ENCODE data around the gene CNTN6. TPM values are rescaled to one million over a fixed set of nuclear protein-coding genes. Genes with fewer than 3 reads are reported as not detected.

CNTN6 gene
- total RNA-seq, 1 experiment from 2014 or later, result not detected

- ATAC-seq (no peak), DNase-seq (ENCODE audit: low spot score) (no peak)
- Mint-ChIP-seq H3K36me3 (peaks cover 68% of the 10 kb centered on the region), H3K27me3 (ENCODE audit: low read depth) (peaks cover 3% of the 10 kb centered on the region; the same call in 1 of the 2 replicates), H3K4me1 (no peaks in the 10 kb centered on the region), H3K27ac (no peak overlapping the region), H3K4me3 (no peak overlapping the region), H3K9me3 (peaks cover 88% of the 10 kb centered on the region)
- ChIA-PET POLR2A (no interaction called here), CTCF (no interaction called here)
- TF ChIP-seq ATF6 (CRISPR knock-in tag; IDR thresholded peaks at IDR 0.05), result no peak
- TF ChIP-seq IRF2 (CRISPR knock-in tag; IDR thresholded peaks at IDR 0.05; ENCODE audit: borderline replicate concordance, low read depth), result no peak
- no peak for TF ChIP-seq ZNF425 (CRISPR knock-in tag; conservative IDR thresholded peaks at IDR 0.05)
- TF ChIP-seq ATF2 (CRISPR knock-in tag; IDR thresholded peaks at IDR 0.05; ENCODE audit: borderline replicate concordance, low read depth), result no peak
- TF ChIP-seq PRDM15 (CRISPR knock-in tag; IDR thresholded peaks at IDR 0.05), result no peak
- TF ChIP-seq HMGXB4 (CRISPR knock-in tag; IDR thresholded peaks at IDR 0.05), result no peak
These were observed 349.4 kb downstream of the CNTN6 start for GRCh38 chr3:1442271-1442670.

- H3K4me3 Mint-ChIP-seq, result no peak overlapping the region
- peaks cover 66% of the 10 kb centered on the region for H3K36me3 Mint-ChIP-seq
- TF ChIP-seq MAX (CRISPR knock-in tag; IDR thresholded peaks at IDR 0.05), result no peak
- no peak for TF ChIP-seq ZNF281 (CRISPR knock-in tag; IDR thresholded peaks at IDR 0.05)
- TF ChIP-seq FOXK1 (CRISPR knock-in tag; IDR thresholded peaks at IDR 0.05), result no peak
- TF ChIP-seq IRF1 (CRISPR knock-in tag; IDR thresholded peaks at IDR 0.05), result no peak
- TF ChIP-seq EMX1 (CRISPR knock-in tag; IDR thresholded peaks at IDR 0.05), result no peak
- no peak for TF ChIP-seq ZNF532 (CRISPR knock-in tag; IDR thresholded peaks at IDR 0.05; ENCODE audit: borderline replicate concordance)
- ChIA-PET CTCF (no interaction called here), POLR2A (no interaction called here)
- H3K27me3 Mint-ChIP-seq (ENCODE audit: low read depth), result peaks cover 3% of the 10 kb centered on the region; the same call in 1 of the 2 replicates
- no peak overlapping the region for H3K27ac Mint-ChIP-seq
- DNase-seq (ENCODE audit: low spot score), result no peak
- ATAC-seq, result no peak
- no peaks in the 10 kb centered on the region for H3K4me1 Mint-ChIP-seq
- peaks cover 90% of the 10 kb centered on the region for H3K9me3 Mint-ChIP-seq
These were observed 351.4 kb downstream of the CNTN6 start for GRCh38 chr3:1444195-1444594.
